ENCODE data around the gene DIP2B.

DIP2B gene

GRCh38 chr12:50579757-50580267 is 75.0 kb downstream of the DIP2B start:
- no peak for DNase-seq (ENCODE audit: low read depth)

DNA sequence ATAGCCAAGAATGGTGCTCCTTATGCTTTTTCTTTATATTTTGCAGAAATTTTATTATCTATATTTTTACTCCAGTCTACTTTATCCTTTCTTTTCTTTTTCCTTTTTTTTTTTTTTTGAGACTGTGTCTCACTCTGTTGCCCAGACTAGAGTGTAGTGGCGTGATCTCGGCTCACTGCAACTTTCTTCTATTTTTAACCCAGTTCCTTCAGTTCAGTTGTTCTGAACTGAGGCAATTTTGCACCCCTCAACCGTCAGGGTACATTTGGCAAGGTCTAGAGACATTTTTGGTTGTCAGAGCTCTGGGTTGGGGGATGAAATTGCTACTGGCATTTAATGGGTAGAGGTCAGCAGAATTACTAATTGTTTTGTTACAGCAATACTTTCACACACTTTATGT is 75.7 kb downstream of the DIP2B start:
- no peak for DNase-seq (ENCODE audit: low read depth)

DNA sequence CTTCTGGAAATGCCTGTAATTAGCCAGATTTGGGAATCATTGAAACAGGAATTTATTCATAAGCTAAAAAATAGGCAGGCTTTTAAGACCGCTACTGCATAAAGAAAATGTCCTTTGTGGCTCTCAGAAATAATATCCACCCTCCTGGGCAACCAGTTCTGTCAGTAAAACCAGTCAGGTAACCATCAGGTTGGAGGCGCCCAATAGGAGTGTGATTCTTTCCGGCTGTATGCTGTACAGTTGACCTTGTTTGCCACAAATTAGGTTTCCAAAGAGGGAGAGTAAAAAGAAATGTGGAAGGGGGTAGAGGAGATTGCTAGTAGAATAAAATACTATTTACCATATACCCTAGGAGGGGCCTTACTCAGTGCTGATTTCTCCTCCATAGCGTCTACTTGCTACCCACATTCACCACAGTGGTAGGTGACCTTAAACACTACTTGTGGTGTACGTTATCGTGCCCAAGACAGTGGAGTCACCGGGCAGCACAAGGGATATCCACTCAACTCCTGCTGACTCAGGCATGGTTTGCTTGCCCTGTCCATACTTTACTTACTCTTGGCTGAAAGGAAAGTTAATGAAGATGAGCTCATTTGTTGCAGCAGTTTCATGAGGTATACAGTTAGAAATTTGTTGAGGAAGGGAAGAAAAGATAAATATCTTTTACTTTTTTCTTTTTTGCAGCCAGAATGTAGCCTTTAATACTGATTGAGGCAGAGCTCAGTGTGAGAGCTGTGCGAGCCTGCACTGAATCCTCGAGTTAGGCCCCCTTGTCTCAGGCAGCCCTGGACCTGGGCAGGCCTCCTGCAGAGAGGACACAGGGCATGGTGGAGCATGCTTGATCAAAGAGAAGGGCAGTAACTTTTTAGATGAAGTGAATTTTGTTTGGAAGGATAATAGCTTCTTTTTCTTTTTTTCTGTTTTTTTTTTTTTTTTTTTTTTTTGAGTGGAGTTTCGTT is 76.7 kb downstream of the DIP2B start:
- no peak for DNase-seq (ENCODE audit: low read depth)

GRCh38 chr12:50584135-50584534 is 79.3 kb downstream of the DIP2B start:
- DNase-seq (ENCODE audit: low read depth): no peak

- DNase-seq (ENCODE audit: low read depth): no peak
Measured at GRCh38 chr12:50589650-50590435, 85.1 kb downstream of the DIP2B start.

DNA sequence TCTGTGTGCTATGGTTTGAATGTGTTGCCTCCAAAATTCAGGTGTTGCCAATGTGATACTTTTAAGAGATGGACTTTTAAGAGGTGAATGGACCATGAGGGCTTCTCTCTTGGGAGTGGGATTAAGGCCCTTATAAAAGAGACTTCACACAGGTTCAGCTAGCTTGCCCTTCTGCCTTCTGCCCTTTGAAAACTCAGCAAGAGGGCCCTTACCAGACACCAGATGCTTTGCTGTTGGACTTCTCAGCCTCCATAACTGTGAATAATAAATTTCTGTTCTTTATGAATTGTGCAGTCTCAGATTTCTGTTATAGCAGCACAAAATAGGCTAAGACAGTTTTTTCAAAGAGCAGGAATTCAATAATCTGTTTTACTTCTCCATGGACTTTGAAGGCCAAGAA is 86.1 kb downstream of the DIP2B start:
- DNase-seq (ENCODE audit: low read depth): no peak

DNA sequence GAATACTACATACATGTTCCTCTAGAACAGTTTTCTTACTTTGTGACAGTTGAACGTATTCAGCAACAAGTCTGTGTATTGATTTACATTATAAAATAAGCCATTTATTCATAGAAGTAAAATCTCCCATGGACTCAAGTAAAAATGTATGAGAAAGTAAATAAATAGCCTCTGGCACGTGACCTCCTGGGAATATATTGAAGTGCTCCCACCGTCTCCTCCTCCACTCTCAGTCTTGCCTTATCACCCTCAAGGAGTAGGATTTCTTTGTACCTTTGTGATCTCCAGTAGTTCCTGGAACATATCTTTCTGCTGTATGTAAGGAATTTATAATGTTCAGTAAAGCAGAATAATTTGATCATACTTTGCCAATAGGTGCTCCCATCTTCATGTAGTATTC is 90.9 kb downstream of the DIP2B start:
- no peak for DNase-seq (ENCODE audit: low read depth)

- peak; percentile 18 for DNase-seq (ENCODE audit: low read depth)
Measured at GRCh38 chr12:50597200-50598195, 92.7 kb downstream of the DIP2B start.

DNA sequence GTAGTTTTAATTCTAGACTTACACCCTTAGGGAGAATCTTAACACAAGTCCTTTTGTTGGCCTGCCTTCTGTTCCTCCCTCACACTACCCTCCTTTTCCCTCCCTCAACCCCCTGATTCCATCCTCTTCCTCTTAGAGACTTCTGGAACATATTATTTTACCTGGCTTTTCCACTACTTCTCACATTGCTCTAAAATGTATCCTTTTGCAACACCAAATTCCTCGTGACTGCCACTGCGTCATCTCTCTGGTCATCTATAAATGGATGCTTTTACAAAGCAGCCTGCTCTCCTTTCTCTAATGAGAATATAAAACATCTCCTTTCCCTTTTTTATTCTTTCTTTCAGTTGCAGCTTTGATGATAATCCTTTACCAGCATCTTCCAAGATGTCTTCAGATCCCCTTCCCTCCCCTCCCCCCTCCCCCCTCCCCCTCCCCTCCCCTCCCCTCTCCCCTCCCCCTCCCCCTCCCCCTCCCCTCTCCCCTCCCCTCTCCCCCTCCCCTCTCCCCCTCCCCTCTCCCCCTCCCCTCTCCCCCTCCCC is 93.6 kb downstream of the DIP2B start:
- DNase-seq (ENCODE audit: low read depth): peak; percentile 54

DNA sequence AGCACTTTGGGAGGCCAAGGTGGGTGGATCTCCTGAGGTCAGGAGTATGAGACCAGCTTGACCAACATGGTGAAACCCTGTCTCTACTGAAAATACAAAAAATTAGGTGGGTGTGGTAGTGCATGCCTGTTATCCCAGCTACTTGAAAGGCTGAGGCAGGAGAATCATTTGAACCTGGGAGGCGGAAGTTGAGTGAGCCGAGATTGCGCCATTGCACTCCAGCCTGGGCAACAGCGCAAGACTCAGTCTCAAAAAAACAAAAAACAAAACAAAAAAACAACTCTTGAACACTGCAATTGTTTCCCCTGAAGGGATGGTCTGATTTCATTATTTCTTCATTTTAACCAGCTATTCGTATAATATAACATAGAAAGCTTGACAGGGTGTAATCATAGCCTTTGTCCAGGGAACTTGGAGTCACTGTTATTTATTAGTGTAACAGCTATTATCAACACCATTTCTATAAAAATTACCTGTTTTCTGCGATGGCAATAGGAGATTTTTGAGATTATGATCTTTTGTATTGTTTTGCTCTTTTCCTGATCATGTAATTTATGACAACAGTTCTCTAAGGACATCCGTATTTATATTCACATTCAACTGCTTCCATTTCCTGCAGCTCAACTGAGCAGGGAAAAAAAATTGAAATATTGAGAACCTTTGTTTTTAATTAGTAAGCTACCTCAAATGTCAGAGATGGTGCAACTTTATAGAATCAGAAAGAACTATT is 94.7 kb downstream of the DIP2B start:
- peak; percentile 48 for DNase-seq (ENCODE audit: low read depth)

DNA sequence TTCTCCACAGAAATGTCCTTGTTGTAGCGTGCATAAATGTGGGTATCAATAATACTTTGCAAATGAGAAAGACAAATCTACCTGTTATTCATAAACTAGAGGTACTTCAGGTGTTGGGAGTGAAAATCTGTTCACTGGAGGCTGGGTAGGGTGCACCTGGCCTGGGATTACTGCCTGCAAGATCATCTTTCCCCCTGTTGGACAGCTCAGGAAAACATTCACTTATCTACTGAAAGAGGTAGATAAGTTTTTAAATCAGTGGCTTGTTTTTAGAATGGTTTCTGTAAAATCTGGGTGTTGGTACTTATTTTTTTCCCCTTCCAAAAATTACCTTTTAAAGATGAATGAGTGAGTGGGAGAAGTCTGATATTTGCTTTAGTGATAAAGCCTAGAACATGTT is 95.6 kb downstream of the DIP2B start:
- no peak for DNase-seq (ENCODE audit: low read depth)

DNA sequence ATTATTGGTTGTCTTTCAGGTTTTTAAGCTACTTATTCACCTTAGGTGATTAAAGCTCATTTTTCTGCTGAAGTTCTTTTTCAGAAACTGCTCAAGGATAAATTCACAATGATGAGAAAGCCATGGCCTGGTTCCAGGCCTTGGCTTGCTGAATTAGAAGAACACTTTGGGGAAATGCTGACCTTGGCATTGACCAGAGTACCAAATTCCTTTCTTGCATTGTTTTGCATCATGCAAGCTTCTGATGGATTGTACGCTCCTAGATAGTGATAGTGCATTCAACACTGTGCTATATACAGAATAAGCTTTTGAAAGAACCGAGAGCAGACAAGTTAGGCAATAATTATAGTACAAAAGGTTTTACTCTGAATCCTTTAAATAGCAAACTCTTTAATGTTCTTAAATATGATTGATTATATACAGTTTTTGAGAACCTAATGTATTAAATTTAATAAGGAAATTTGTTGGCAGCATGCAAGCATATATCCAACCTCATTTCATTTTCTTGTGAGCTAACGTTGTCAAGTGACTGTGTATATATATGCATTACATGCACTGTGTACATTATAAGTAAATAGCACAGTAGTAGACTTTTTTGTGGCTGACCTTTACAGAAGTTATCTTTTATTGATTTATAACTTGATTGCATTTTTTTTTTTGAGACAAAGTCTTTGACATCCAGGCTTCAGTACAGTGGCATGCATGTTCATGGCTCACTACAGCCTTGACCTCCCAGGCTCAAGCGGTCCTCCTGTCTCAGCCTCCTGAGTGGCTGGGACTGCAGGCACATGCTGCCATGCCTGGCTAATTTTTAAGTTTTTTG is 99.2 kb downstream of the DIP2B start:
- peak; percentile 94 for DNase-seq (ENCODE audit: low read depth)

DNA sequence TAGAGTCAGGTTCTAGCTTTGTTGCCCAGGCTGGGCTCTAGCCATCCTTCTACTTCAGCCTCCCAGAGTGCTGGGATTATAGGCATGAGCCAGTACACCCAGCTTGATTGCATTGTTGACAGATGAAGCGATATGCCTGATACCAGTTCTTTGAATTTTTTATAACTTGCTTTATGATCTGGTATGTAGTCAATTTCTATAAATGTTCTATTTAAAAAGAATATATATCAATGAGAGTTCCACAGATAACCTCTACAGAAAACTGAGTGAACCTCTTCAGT is 99.8 kb downstream of the DIP2B start:
- no peak for DNase-seq (ENCODE audit: low read depth)

- DNase-seq (ENCODE audit: low read depth): no peak
Measured at GRCh38 chr12:50606675-50607375, 102.0 kb downstream of the DIP2B start.

DNA sequence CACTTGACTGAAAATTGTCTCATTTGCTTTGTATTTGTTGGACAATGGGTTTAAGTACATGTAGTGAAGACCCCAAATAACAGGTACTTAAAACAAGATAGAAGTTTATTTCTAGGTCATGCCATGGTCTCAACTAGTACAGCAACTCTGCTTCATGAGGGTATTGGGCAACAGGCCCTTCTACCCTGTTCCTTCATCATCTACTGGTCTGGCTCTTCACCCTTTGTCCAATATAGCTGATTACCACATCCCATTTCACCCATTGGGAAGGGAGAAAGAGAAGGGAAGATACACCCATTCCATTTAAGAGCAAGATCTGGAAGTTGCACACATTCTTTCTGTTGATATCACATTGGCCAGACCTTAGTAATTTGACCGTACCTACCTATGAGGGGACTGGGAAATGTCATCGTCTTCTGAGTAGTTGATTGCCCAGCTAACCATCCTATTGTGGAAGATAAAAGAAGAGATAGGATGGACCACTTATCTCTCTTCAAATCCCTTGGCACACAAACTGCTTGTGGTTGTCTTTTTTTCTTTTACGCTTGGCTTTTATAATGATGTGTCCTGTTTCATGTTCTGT is 104.6 kb downstream of the DIP2B start:
- DNase-seq (ENCODE audit: low read depth): no peak

GRCh38 chr12:50610171-50610570 is 105.4 kb downstream of the DIP2B start:
- DNase-seq (ENCODE audit: low read depth): no peak

DNA sequence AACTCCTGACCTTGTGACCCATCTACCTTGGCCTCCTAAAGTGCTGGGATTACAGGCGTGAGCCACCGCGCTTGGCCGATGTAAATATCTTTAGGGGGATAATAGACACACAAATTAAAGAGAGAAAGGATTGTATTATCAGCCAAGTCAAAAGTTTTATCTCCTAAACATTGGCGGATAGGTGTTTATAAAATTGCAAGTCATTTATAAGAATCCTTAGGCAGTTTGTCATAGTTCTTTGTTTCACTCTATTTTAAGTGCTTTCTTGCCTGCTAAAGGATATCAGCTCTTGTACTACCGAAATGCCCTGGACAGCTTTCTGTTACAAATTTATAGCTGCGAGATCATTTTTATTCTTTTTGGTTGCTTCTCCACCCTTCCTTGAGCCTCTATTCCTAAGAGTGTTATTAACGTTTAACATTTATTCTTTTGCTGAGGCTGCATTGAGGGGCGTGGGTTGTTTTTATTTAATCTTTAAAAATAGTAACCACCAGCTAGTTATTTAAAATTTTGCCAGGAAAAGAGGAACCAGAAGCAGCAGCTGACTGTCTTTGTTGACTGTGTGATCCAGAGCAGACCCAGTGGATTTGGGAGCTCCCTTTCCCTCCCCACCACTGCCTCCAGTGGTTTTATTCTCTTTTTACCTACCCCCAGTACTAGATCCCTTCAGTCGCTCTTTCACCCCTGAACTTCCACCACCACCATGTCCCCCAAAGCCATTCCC is 106.4 kb downstream of the DIP2B start:
- DNase-seq (ENCODE audit: low read depth): no peak

GRCh38 chr12:50612882-50613281 is 108.1 kb downstream of the DIP2B start:
- DNase-seq (ENCODE audit: low read depth): no peak
